ENCODE results near the gene SIVA1. TPM values are rescaled to one million over a fixed set of nuclear protein-coding genes. Genes with fewer than 3 reads are reported as not detected.

Gene SIVA1
- total and polyA plus RNA-seq, 2 of the 8 experiments (the other 6 are each of a cell fraction or from before 2014, with no cell fraction given) = 123 to 589 TPM

DNA sequence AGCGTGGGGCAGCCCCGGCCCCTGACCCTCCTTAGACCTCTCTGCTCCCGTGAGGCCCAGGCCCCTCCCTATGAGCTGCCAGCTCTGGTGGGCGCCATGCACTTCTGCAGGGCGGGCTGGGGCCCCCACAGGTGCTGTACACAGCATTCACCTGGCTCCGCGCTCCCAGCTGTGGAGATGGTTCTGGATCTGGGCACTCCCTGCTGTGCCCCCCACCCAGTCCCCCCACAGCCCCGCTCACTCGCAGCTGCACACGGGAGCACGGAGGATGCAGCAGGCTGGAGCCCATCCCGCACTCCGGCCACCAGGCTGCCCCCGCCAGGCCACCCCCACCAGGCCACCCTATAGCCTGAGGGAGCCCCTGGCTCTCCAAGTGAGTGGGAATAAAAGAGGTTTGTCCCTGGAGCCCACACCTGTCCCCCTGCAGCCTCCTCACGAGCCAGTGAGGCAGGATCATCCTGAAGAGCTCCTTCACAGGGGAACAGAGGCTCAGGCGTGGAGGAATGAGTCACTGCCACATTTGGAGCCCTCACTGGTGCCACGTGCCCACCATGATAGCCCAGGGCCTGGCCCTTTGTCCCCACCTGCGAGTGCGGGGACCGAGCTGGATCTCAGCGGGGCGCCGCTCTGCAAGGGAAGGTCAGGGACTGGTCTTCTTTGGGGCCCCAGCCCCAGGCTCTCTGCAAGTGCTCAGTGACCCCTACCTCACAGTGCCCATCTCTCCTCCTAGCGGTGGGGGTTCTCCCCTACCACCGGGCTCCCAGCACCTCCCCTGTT, 27.0 kb upstream of the SIVA1 start:
- H2AFZ ChIP-seq (ENCODE audit: low read length) = no peak overlapping the region
- no peak overlapping the region for H3K4ac ChIP-seq (replicated peaks; ENCODE audit: insufficient read length, low read depth, low read length)
- no peak overlapping the region for H2BK120ac ChIP-seq (replicated peaks; ENCODE audit: low read depth, low read length)
- TF ChIP-seq RBBP5 (IDR thresholded peaks at IDR 0.05; ENCODE audit: borderline replicate concordance, low read depth, low read length) = no peak
- H3K79me1 ChIP-seq (ENCODE audit: low read depth, low read length) = no peaks in the 10 kb centered on the region
- no peak overlapping the region for H3K9ac ChIP-seq (replicated peaks in 1 of 4; ENCODE audit: extremely low read depth in 1 of 4, low read depth in 3 of 4, low read length in 3 of 4)
- H3K36me3 ChIP-seq (ENCODE audit: control insufficient read depth in 2 of 4, insufficient read depth in 4 of 4, low read length in 3 of 4) = no peaks in the 10 kb centered on the region
- peak overlapping the region; percentile 44; the same call in 1 of the 2 replicates for H4K8ac ChIP-seq (ENCODE audit: extremely low read depth, insufficient read depth, low read length)
- H2BK12ac ChIP-seq (ENCODE audit: low read depth, low read length) = no peak overlapping the region
- H3K4me3 ChIP-seq (ENCODE audit: extremely low read depth in 1 of 4, insufficient read depth in 2 of 4, low read depth in 3 of 4, low read length in 4 of 4) = 0 out of 8 replicates have a peak overlapping the region, but pooled peaks of 1 of the 4 experiments have one; percentile 88
- CTCF ChIA-PET (ENCODE audit: partially characterized antibody) = interaction anchor here (0.7 to 2.6 kb wide), 22 partner anchors 9 to 120 kb away, joined by 3 to 18 read pairs (median 5); partner anchors contain the start of gene SIVA1
- H2AK5ac ChIP-seq (ENCODE audit: low read depth, low read length) = no peak overlapping the region
- H2BK20ac ChIP-seq (ENCODE audit: low read length) = no peak overlapping the region
- H3K18ac ChIP-seq (ENCODE audit: extremely low read depth, low read length) = peak overlapping the region; percentile 48; the same call in 1 of the 2 replicates
- H3K56ac ChIP-seq (replicated peaks; ENCODE audit: insufficient read length, low read depth, low read length) = no peak overlapping the region
- peak overlapping the region in 1 of 2 experiments; percentile 62; a peak in 1 of 4 replicates for H3K4me2 ChIP-seq (ENCODE audit: insufficient read depth in 1 of 2, low read depth in 2 of 2, low read length in 2 of 2)
- no peak overlapping the region for H2BK15ac ChIP-seq (ENCODE audit: low read length)
- H3K27me3 ChIP-seq (replicated peaks in 1 of 4; ENCODE audit: control insufficient read depth in 3 of 4, extremely low read depth in 1 of 4, insufficient read depth in 3 of 4, low read length in 3 of 4) = peaks cover 0 to 3% (median 0%) of the 10 kb centered on the region in 4 experiments; a peak in 1 of 7 replicates
- no peak overlapping the region for H4K91ac ChIP-seq (replicated peaks; ENCODE audit: insufficient read length, low read length)
- no peaks in the 10 kb centered on the region for H3K9me3 ChIP-seq (ENCODE audit: insufficient read depth in 2 of 2, low read depth in 1 of 2, low read length in 1 of 2)
- POLR2A ChIA-PET (ENCODE audit: partially characterized antibody) = interaction anchor here (0.7 to 1.7 kb wide), 6 partner anchors 14 to 48 kb away, joined by 3 to 6 read pairs (median 3); no protein-coding TSS in a partner anchor
- peaks cover 0 to 2% of the 10 kb centered on the region in 2 experiments for H4K20me1 ChIP-seq (replicated peaks in 1 of 2; ENCODE audit: control insufficient read depth in 1 of 2, insufficient read depth in 2 of 2, low read length in 2 of 2)
- peaks cover 0 to 18% (median 10%) of the 10 kb centered on the region in 4 experiments; a peak in 6 of 7 replicates for H3K4me1 ChIP-seq (replicated peaks in 1 of 4; ENCODE audit: control insufficient read depth in 3 of 4, insufficient read depth in 4 of 4, low read length in 3 of 4)
- no peak overlapping the region for H3K23ac ChIP-seq (ENCODE audit: insufficient read length)
- no peak overlapping the region for H3K14ac ChIP-seq (ENCODE audit: insufficient read length)
- H2BK5ac ChIP-seq (ENCODE audit: low read depth, low read length) = no peak overlapping the region
- H3K79me2 ChIP-seq (ENCODE audit: control insufficient read depth in 1 of 2, insufficient read depth in 2 of 2, low read length in 2 of 2) = no peaks in the 10 kb centered on the region
- no peak for DNase-seq (ENCODE audit: low read depth in 1 of 2, low spot score in 2 of 2)
- H3K23me2 ChIP-seq (ENCODE audit: low read depth, low read length) = peaks cover 9% of the 10 kb centered on the region; the same call in 1 of the 2 replicates
- no peak overlapping the region for H4K5ac ChIP-seq (ENCODE audit: insufficient read length, low read depth, low read length)
- H3K27ac ChIP-seq (ENCODE audit: low read depth, low read length) = no peak overlapping the region
- 89% methylated on average over 10 of the region's 25 CpGs; no CpG with 5 or more reads in 1 of the 2 experiments for WGBS, 2 experiments (ENCODE audit: extremely low coverage in 1 of 2, insufficient coverage in 1 of 2, insufficient read length in 1 of 2, insufficient replicate concordance in 2 of 2, low coverage in 1 of 2, low lambda C conversion rate in 2 of 2, missing lambda C conversion rate in 1 of 2)
- FAIRE-seq = no peak
